Measurements from ENCODE around the gene CSGALNACT2. TPM values are rescaled to one million over a fixed set of nuclear protein-coding genes. Genes with fewer than 3 reads are reported as not detected.
A peak's percentile ranks its signal among the peaks of the same experiment; 100 is the strongest.

Gene CSGALNACT2
- total and polyA plus RNA-seq, 2 of the 13 experiments (the other 11 are each of a cell fraction or from before 2014, with no cell fraction given): 3.3 to 7.1 TPM

DNA sequence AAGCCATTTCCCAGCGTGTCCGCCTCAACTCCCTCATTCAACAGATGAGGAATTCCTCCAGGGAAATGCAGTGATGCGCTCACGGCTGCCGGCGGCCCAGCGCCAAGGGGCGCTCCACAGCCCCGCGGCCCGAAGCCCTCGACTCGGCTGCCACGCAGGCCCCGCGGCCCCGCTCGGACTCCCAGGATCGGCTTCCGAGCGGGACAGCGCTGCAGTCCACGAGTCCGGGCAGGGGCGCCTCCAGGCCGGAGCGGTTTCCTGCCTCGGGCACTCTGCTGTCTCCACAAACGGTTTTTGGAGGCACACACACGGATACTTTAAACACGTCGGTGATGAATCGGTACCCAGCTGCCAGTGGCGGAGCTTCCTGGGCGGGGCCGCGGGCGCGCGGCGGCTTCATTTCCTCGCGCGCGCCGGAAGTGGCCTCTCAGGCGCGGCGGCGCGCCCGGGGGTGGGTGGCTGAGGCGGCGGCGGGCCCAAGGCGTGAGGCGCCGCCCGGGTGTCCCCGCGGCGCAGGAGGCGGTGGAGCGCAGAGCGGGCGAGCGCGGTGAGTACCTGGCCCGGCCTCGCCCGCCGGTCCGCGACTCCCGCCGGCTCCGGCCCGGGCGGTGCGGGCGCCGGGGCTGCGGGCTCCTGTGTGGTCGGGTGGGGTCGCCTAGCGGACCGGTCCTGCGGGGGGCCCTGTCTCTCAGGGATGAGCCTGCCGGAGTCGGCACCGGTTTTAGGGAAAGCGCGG, at the start of gene CSGALNACT2 (continued):
- no peak for TF ChIP-seq ZNF660 (CRISPR knock-in tag; IDR thresholded peaks at IDR 0.05; ENCODE audit: borderline replicate concordance, low read depth)
- TF ChIP-seq, protein P1, sequence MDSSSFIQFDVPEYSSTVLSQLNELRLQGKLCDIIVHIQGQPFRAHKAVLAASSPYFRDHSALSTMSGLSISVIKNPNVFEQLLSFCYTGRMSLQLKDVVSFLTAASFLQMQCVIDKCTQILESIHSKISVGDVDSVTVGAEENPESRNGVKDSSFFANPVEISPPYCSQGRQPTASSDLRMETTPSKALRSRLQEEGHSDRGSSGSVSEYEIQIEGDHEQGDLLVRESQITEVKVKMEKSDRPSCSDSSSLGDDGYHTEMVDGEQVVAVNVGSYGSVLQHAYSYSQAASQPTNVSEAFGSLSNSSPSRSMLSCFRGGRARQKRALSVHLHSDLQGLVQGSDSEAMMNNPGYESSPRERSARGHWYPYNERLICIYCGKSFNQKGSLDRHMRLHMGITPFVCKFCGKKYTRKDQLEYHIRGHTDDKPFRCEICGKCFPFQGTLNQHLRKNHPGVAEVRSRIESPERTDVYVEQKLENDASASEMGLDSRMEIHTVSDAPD (CRISPR knock-in tag; IDR thresholded peaks at IDR 0.05): 0 out of 2 replicates have a peak, but pooled peaks have one; percentile 4
- TF ChIP-seq ZNF556 (CRISPR knock-in tag; IDR thresholded peaks at IDR 0.05; ENCODE audit: borderline replicate concordance): peak; percentile 60
- TF ChIP-seq POGZ (CRISPR knock-in tag; IDR thresholded peaks at IDR 0.05): peak; percentile 59
- TF ChIP-seq REL (CRISPR knock-in tag; conservative IDR thresholded peaks at IDR 0.05): no peak
- TF ChIP-seq ELF1 (CRISPR knock-in tag; IDR thresholded peaks at IDR 0.05): peak; percentile 39; the same call in 1 of the 2 replicates
- no peak for TF ChIP-seq SRSF9 (IDR thresholded peaks at IDR 0.05; ENCODE audit: borderline replicate concordance, insufficient read depth, low read depth, low read length, poor library complexity, severe bottlenecking)
- TF ChIP-seq, protein P2, sequence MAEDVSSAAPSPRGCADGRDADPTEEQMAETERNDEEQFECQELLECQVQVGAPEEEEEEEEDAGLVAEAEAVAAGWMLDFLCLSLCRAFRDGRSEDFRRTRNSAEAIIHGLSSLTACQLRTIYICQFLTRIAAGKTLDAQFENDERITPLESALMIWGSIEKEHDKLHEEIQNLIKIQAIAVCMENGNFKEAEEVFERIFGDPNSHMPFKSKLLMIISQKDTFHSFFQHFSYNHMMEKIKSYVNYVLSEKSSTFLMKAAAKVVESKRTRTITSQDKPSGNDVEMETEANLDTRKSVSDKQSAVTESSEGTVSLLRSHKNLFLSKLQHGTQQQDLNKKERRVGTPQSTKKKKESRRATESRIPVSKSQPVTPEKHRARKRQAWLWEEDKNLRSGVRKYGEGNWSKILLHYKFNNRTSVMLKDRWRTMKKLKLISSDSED (CRISPR knock-in tag; IDR thresholded peaks at IDR 0.05): no peak
- TF ChIP-seq LCORL (IDR thresholded peaks at IDR 0.05): no peak
- TF ChIP-seq LCORL (CRISPR knock-in tag; IDR thresholded peaks at IDR 0.05): peak; percentile 57; the same call in 1 of the 2 replicates
- TF ChIP-seq ZNF816 (CRISPR knock-in tag; IDR thresholded peaks at IDR 0.05; ENCODE audit: borderline replicate concordance): no peak
- peak; percentile 91 for TF ChIP-seq ZFY (CRISPR knock-in tag; IDR thresholded peaks at IDR 0.05)
- TF ChIP-seq ISL2 (CRISPR knock-in tag; IDR thresholded peaks at IDR 0.05): peak; percentile 37; the same call in 1 of the 2 replicates
- TF ChIP-seq, protein P3, sequence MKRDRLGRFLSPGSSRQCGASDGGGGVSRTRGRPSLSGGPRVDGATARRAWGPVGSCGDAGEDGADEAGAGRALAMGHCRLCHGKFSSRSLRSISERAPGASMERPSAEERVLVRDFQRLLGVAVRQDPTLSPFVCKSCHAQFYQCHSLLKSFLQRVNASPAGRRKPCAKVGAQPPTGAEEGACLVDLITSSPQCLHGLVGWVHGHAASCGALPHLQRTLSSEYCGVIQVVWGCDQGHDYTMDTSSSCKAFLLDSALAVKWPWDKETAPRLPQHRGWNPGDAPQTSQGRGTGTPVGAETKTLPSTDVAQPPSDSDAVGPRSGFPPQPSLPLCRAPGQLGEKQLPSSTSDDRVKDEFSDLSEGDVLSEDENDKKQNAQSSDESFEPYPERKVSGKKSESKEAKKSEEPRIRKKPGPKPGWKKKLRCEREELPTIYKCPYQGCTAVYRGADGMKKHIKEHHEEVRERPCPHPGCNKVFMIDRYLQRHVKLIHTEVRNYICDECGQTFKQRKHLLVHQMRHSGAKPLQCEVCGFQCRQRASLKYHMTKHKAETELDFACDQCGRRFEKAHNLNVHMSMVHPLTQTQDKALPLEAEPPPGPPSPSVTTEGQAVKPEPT (CRISPR knock-in tag; IDR thresholded peaks at IDR 0.05; ENCODE audit: low read depth): peak; percentile 17; the same call in 1 of the 2 replicates
- no peak for TF ChIP-seq ZNF460 (CRISPR knock-in tag; IDR thresholded peaks at IDR 0.05; ENCODE audit: borderline replicate concordance)
- TF ChIP-seq, protein P4, sequence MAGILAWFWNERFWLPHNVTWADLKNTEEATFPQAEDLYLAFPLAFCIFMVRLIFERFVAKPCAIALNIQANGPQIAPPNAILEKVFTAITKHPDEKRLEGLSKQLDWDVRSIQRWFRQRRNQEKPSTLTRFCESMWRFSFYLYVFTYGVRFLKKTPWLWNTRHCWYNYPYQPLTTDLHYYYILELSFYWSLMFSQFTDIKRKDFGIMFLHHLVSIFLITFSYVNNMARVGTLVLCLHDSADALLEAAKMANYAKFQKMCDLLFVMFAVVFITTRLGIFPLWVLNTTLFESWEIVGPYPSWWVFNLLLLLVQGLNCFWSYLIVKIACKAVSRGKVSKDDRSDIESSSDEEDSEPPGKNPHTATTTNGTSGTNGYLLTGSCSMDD (CRISPR knock-in tag; IDR thresholded peaks at IDR 0.05): 0 out of 2 replicates have a peak, but pooled peaks have one; percentile 77
- TF ChIP-seq, protein P5, sequence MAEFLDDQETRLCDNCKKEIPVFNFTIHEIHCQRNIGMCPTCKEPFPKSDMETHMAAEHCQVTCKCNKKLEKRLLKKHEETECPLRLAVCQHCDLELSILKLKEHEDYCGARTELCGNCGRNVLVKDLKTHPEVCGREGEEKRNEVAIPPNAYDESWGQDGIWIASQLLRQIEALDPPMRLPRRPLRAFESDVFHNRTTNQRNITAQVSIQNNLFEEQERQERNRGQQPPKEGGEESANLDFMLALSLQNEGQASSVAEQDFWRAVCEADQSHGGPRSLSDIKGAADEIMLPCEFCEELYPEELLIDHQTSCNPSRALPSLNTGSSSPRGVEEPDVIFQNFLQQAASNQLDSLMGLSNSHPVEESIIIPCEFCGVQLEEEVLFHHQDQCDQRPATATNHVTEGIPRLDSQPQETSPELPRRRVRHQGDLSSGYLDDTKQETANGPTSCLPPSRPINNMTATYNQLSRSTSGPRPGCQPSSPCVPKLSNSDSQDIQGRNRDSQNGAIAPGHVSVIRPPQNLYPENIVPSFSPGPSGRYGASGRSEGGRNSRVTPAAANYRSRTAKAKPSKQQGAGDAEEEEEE (CRISPR knock-in tag; IDR thresholded peaks at IDR 0.05; ENCODE audit: borderline replicate concordance): no peak
- no peak for TF ChIP-seq ZNF670 (CRISPR knock-in tag; IDR thresholded peaks at IDR 0.05; ENCODE audit: borderline replicate concordance)
- TF ChIP-seq HOXA5 (CRISPR knock-in tag; IDR thresholded peaks at IDR 0.05): no peak
- no peak for TF ChIP-seq ZNF850 (CRISPR knock-in tag; conservative IDR thresholded peaks at IDR 0.05)
- TF ChIP-seq ATF7-NPFF (CRISPR knock-in tag; IDR thresholded peaks at IDR 0.05; ENCODE audit: low read depth): peak; percentile 25; the same call in 1 of the 2 replicates
- 0 out of 2 replicates have a peak, but pooled peaks have one; percentile 10 for TF ChIP-seq NFYB (CRISPR knock-in tag; IDR thresholded peaks at IDR 0.05)

Measured in HepG2 (cell line).